ENCODE results near the gene PEAR1. TPM values are rescaled to one million over a fixed set of nuclear protein-coding genes. Genes with fewer than 3 reads are reported as not detected.

The PEAR1 gene
- total and polyA plus RNA-seq, 2 donors (not counting 1 experiment from before 2014, with no cell fraction given), result 0.03 TPM; not detected in 1

- TF ChIP-seq CTCF (IDR thresholded peaks at IDR 0.05) (no peak), EZH2 (IDR thresholded peaks at IDR 0.05; ENCODE audit: borderline replicate concordance, insufficient read depth, low read depth, low read length, poor library complexity, severe bottlenecking) (no peak)
- ATAC-seq (ENCODE audit: low read depth), result no peak
Observed at GRCh38 chr1:156903328-156904091, 10.0 kb downstream of the PEAR1 start.

More at GRCh38 chr1:156903328-156904091, 10.0 kb downstream of the PEAR1 start:
- Histone ChIP-seq H3K4me3 (ENCODE audit: control extremely low read depth in 1 of 5, extremely low read depth in 1 of 5, insufficient read depth in 1 of 5, low read depth in 2 of 5, low read length in 4 of 5) (no peak overlapping the region), H3K79me2 (ENCODE audit: control insufficient read depth, insufficient read depth, low read length) (no peaks in the 10 kb centered on the region), H3K4me1 (ENCODE audit: control insufficient read depth in 2 of 2, insufficient read depth in 2 of 2, low read length in 2 of 2) (no peaks in the 10 kb centered on the region), H3K9me3 (ENCODE audit: control extremely low read depth in 1 of 3, control insufficient read depth in 2 of 3, insufficient read depth in 1 of 3, low read length in 2 of 3) (peaks cover 0 to 8% (median 0%) of the 10 kb centered on the region in 3 donors), H4K20me1 (ENCODE audit: control insufficient read depth, insufficient read depth, low read length, poor library complexity, severe bottlenecking) (no peaks in the 10 kb centered on the region), H3K27ac (ENCODE audit: low read length in 2 of 2) (no peak overlapping the region), H3K9ac (ENCODE audit: low read length) (no peak overlapping the region), H3K36me3 (replicated peaks in 1 of 2; ENCODE audit: control extremely low read depth in 1 of 2, control insufficient read depth in 1 of 2, extremely low read depth in 1 of 2, insufficient read depth in 2 of 2, low read length in 1 of 2) (no peaks in the 10 kb centered on the region), H2AFZ (ENCODE audit: insufficient read depth, low read depth, low read length, poor library complexity, severe bottlenecking) (no peak overlapping the region), H3K4me2 (replicated peaks; ENCODE audit: low read depth, low read length, poor library complexity, severe bottlenecking) (no peak overlapping the region), H3K27me3 (replicated peaks in 1 of 4; ENCODE audit: control extremely low read depth in 1 of 4, control insufficient read depth in 3 of 4, insufficient read depth in 4 of 4, low read length in 3 of 4) (peaks cover 0 to 27% (median 1%) of the 10 kb centered on the region in 4 experiments)
- no peak for DNase-seq
- ChIA-PET CTCF (interaction anchor here (1.7 kb wide), 1 partner anchor 214 kb away, joined by 4 read pairs; no protein-coding TSS in a partner anchor), POLR2A (interaction anchor here (0.5 kb wide), 1 partner anchor 1587 kb away, joined by 3 read pairs; no protein-coding TSS in a partner anchor)
- Mint-ChIP-seq H3K27ac (no peak overlapping the region), H3K4me1 (peaks cover 2% of the 10 kb centered on the region), H3K4me3 (no peak overlapping the region), H3K9me3 (ENCODE audit: insufficient read depth) (no peaks in the 10 kb centered on the region), H3K27me3 (peaks cover 34% of the 10 kb centered on the region)
- intact Hi-C loops (cut with micrococcal nuclease), result no loop called here
- 94% methylated on average over 13 of the region's 15 CpGs for WGBS (ENCODE audit: insufficient coverage)

Measured in B cell (primary cell).